Kidney (tissue), 14 donors: ENCODE data around the gene KCNQ1. TPM values are rescaled to one million over a fixed set of nuclear protein-coding genes. Genes with fewer than 3 reads are reported as not detected.

Source experiments
- DNase-seq, 5 donors: peaks; one replicate each; pipeline ENCODE4 v3.0.0-alpha.2; 2013 to 2020
- FAIRE-seq: peaks from 2 replicates; lab custom pipeline; 2012; peaks lifted over from hg19 to GRCh38; lab: Jason Lieb, UNC
- H3K27ac ChIP-seq, 2 donors: one replicate each; pipeline ENCODE4 v1.7.0; 2013; ENCODE audit warnings: low read depth in 2 of 2, low read length in 2 of 2, inconsistent platforms in 1 of 2
- H3K27me3 ChIP-seq: one replicate; pipeline ENCODE4 v1.7.1; 2013; ENCODE audit warnings: low read length, inconsistent platforms; ENCODE audit not compliant: control insufficient read depth, insufficient read depth
- H3K36me3 ChIP-seq, 3 donors: one replicate each; pipeline versions ENCODE4 v1.7.0 to v1.7.1; 2013; ENCODE audit warnings: low read length in 3 of 3, control low read depth in 1 of 3, inconsistent platforms in 1 of 3; ENCODE audit not compliant: insufficient read depth in 3 of 3, control insufficient read depth in 2 of 3
- H3K4me1 ChIP-seq, 3 donors: one replicate each; pipeline versions ENCODE4 v1.7.0 to v1.7.1; 2013; ENCODE audit warnings: low read length in 3 of 3, inconsistent platforms in 1 of 3, low read depth in 1 of 3; ENCODE audit not compliant: control insufficient read depth in 2 of 3, insufficient read depth in 2 of 3
- H3K4me3 ChIP-seq, 3 donors: one replicate each; pipeline versions ENCODE4 v1.7.0 to v1.8.1; 2013; ENCODE audit warnings: low read length in 3 of 3, control low read depth in 1 of 3, inconsistent platforms in 1 of 3
- H3K9ac ChIP-seq, 3 donors: one replicate each; pipeline versions ENCODE4 v1.7.0 to v1.7.1; 2013; ENCODE audit warnings: low read length in 3 of 3, control low read depth in 1 of 3, inconsistent platforms in 1 of 3
- H3K9me3 ChIP-seq, 3 donors: one replicate each; pipeline versions ENCODE4 v1.7.0 to v1.7.1; 2013; ENCODE audit warnings: low read length in 3 of 3, control low read depth in 1 of 3, inconsistent platforms in 1 of 3; ENCODE audit not compliant: control insufficient read depth in 2 of 3, insufficient read depth in 1 of 3
- CTCF ChIP-seq: IDR thresholded peaks from 3 replicates; pipeline ENCODE4 v1.5.1; 2012; ENCODE audit warnings: mild to moderate bottlenecking, moderate library complexity, borderline replicate concordance; ENCODE audit not compliant: insufficient read depth; ENCODE audit errors: extremely low read depth
- intact Hi-C: fragments of 100-400 bp; cut with DNase I; formaldehyde crosslinking; loops from one replicate; pipeline ENCODE4 v1.11.1; 2022
- polyA plus RNA-seq: library from polyadenylated mRNA; stranded (reverse); fragments of 350-450 nt; fragmentation: Illumina TruSeq; extraction: RNeasy Lipid Tissue Mini Kit (QIAGEN cat#74804); gene quantifications from one replicate; pipeline ENCODE4 v1.2.3, GENCODE V29; 2014; ENCODE audit warnings: low read depth, low replicate concordance; ENCODE audit not compliant: insufficient read depth
- total RNA-seq: library from RNA; stranded (reverse); fragmentation: NEBNext Ultra II Directional; extraction: Animal tissue kit (Norgen Biotek cat#: 25700); gene quantifications from one replicate; pipeline ENCODE4 v1.2.1, GENCODE V29; 2021
- donor health status: control.
- donor health status: control.
- donor health status: control.
- donor health status: control.
- donor health status: control.
- donor health status: DM: yes; HTN: yes; CAD: no.
- donor health status: Normal renal cell carcinoma (clear cell type).

KCNQ1 gene
- total and polyA plus RNA-seq, 2 donors from 2014 or later: 45.5 to 49.4 TPM

DNA sequence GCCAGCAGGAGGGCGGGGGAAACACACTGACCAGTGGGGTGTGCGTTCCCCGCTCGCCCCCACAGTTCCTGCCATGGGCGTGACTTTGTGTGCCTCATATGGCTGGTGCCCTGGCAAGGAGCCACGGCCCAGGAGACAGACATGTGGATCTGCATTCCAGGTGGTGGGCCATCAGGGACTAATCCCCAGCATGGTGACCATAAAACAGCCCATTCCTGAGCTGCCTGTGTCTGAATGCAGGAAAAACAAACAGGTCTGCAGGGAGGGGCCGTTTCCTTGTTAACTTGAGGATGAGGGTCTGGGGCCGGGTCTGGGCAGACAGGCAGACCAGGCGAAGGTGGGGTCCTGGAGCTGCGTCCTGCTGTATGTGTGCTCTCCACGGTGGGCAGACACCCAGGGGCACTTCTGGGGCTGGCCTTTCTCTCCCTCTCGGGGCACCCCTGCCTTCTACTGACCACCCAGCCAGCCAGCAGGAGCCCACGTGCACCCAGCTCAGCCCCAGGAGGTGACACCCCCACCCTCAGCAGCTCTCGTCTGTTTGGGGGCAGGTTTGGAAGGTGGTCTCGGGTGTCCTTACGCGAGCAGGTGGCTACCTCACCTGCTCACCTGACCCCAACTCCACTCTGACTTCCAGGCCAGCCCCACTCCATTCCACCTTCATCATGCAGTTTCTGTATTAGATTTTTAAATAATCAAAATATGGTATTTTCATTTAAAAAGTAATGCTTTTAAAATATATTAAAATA is 134.7 kb downstream of the KCNQ1 start:
- H3K9me3 ChIP-seq: no peaks in the 10 kb centered on the region
- no peaks in the 10 kb centered on the region for H3K4me1 ChIP-seq
- no peak overlapping the region for H3K4me3 ChIP-seq
- H3K27me3 ChIP-seq: no peaks in the 10 kb centered on the region
- H3K9ac ChIP-seq: no peak overlapping the region
- TF ChIP-seq CTCF: no peak
- H3K27ac ChIP-seq: no peak overlapping the region
- DNase-seq (peak in 4 of 5 donors; percentile 21 to 71 (median 50)), FAIRE-seq (no peak)
- intact Hi-C loops: no loop called here
- no peaks in the 10 kb centered on the region for H3K36me3 ChIP-seq

DNA sequence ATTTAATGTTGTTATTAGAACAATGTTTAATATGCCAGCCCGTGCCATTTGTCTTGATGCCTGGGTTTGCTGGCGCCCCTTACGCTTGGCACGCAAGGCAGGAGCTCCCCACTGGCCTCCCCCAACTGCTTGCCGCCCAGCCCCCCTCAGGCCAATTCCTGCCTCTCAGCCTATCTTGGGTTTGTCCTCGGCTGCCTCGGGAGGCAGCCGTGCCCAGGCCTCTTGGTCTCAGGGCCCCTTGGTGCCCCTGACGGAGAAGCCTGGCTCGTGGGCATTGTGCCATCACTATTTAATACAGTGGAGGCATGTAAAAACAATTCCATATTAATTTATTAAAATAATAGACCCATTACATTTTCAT is 135.2 kb downstream of the KCNQ1 start:
- Histone ChIP-seq H3K36me3 (no peaks in the 10 kb centered on the region), H3K9me3 (no peaks in the 10 kb centered on the region), H3K9ac (no peak overlapping the region), H3K27ac (no peak overlapping the region), H3K27me3 (no peaks in the 10 kb centered on the region), H3K4me3 (no peak overlapping the region), H3K4me1 (no peaks in the 10 kb centered on the region)
- intact Hi-C loops: no loop called here
- DNase-seq: peak in 3 of 5 donors; percentile 8 to 37 (median 18)
- FAIRE-seq: no peak
- TF ChIP-seq CTCF: no peak

GRCh38 chr11:2580571-2581001 is 135.8 kb downstream of the KCNQ1 start:
- no peaks in the 10 kb centered on the region for H3K36me3 ChIP-seq

More at GRCh38 chr11:2580571-2581001, 135.8 kb downstream of the KCNQ1 start:
- intact Hi-C loops: no loop called here
- DNase-seq: peak in 3 of 5 donors; percentile 8 to 66 (median 34)
- no peaks in the 10 kb centered on the region for H3K4me1 ChIP-seq
- no peak for FAIRE-seq
- H3K9me3 ChIP-seq: no peaks in the 10 kb centered on the region
- no peaks in the 10 kb centered on the region for H3K27me3 ChIP-seq
- no peak for TF ChIP-seq CTCF
- H3K4me3 ChIP-seq: no peak overlapping the region
- H3K9ac ChIP-seq: no peak overlapping the region
- no peak overlapping the region for H3K27ac ChIP-seq
